Dendritic cell treated with granulocyte-macrophage colony-stimulating factor and Interleukin-4, amounts not matched to agents 40 ng/mL and 50 ng/mL, for 4 days (primary cell): ENCODE results near the gene ZIC5.
A peak's percentile ranks its signal among the peaks of the same experiment; 100 is the strongest.

Experiments used
- H3K27ac Mint-ChIP-seq: one replicate; pipeline ENCODE4 v1.8.0; 2022; ENCODE audit warnings: mild to moderate bottlenecking, mixed read lengths
- H3K27me3 Mint-ChIP-seq: one replicate; pipeline ENCODE4 v1.8.0; 2022; ENCODE audit warnings: mild to moderate bottlenecking, mixed read lengths
- H3K36me3 Mint-ChIP-seq: one replicate; pipeline ENCODE4 v1.8.0; 2022; ENCODE audit warnings: low read depth, mixed read lengths
- H3K4me1 Mint-ChIP-seq: one replicate; pipeline ENCODE4 v1.8.0; 2022; ENCODE audit warnings: low read depth, mixed read lengths
- H3K4me3 Mint-ChIP-seq: one replicate; pipeline ENCODE4 v1.8.0; 2022; ENCODE audit warnings: mild to moderate bottlenecking, moderate library complexity, mixed read lengths
- H3K9me3 Mint-ChIP-seq: one replicate; pipeline ENCODE4 v1.8.0; 2022; ENCODE audit warnings: mixed read lengths
- intact Hi-C: fragments of 100-400 bp; cut with micrococcal nuclease; formaldehyde crosslinking; loops from one replicate; pipeline ENCODE4 v1.15.0; 2022

The ZIC5 gene

DNA sequence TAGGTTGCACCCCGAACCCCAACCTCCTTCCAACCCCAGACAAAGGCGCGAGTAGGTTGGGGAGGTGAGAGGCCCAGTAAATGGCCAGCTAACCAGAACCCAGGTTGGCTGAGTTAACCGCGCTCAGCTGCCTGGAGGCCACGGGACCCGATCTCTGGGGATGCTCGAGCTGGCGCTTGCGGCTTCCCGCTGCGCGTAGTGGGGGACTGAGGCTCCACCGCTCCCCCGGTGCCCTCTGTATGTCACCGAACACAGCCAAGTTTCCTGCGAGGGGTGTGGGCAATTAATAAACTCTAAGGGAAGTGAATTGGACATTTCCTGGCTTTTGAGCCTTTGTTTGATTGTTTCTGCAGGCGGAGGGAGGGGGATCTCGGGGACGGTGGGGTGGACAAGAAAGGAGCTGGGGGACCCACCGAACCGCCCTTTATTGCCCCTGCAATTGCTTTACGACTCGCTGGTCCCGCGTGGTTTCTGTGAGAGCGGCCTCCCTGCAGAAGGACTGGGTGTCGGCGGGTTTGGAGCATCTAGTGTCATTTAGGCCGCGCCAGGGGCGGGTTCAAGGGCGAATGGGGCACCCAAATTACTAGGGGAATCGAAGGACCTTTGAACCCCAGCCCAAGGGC, 3.5 kb upstream of the ZIC5 start:
- Mint-ChIP-seq H3K4me1 (peaks cover 15% of the 10 kb centered on the region), H3K27ac (no peak overlapping the region), H3K36me3 (no peaks in the 10 kb centered on the region), H3K27me3 (peaks cover 92% of the 10 kb centered on the region), H3K9me3 (no peaks in the 10 kb centered on the region), H3K4me3 (no peak overlapping the region)
- intact Hi-C loops, result no loop called here

DNA sequence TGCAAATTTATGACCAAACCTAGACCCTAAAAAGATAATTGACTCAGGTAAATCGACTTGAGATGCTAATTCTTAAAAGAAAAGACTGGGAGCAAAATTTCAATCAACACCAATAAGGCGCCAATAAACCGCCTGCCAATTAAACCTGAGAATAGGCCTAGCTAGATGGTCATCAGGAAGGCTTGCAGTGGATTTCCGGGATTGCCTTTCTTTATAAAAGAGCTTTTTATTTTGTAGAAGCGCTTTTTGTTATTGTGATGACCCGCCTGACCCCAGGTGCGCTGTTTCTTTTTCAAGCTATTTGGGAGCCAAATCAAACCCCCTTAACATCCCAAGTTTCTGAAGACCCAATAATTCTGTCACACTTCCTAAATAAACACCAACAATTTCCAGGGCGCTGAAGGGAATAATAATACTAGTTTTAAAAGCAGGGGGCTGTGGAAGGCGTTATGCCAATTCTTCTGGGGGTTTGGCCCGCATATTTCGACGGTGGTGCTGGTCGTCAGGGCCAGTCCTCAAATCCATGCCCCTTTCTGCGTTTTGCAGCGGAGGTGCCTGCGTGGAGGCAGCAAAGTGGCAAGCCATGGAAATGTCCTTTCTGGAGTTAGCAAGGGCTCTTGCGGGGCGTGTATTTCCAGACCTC, 2.9 kb upstream of the ZIC5 start:
- intact Hi-C loops, result no loop called here
- Mint-ChIP-seq H3K27me3 (peaks cover 90% of the 10 kb centered on the region), H3K9me3 (no peaks in the 10 kb centered on the region), H3K4me3 (no peak overlapping the region), H3K36me3 (no peaks in the 10 kb centered on the region), H3K27ac (no peak overlapping the region), H3K4me1 (peaks cover 19% of the 10 kb centered on the region)

DNA sequence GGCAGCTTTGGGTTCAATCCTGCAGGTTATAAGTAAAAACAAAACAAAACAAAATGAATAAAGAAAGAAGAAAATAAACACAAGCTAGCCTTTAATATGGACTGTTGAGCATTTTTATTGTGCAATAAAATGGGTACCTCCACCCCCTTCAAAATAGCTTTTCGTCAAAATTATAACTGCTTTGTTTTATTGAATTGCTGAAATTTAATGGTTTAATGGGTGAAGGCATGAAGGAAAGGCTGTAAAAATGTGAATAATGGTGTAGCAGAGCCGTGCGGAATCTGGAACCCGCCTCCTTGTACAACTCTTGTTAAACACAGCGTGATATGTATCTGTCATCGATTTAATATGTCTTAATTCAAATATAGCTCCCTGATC, 2.2 kb upstream of the ZIC5 start:
- intact Hi-C loops, result no loop called here
- Mint-ChIP-seq H3K4me1 (peaks cover 22% of the 10 kb centered on the region), H3K27me3 (peaks cover 91% of the 10 kb centered on the region), H3K4me3 (no peak overlapping the region), H3K36me3 (no peaks in the 10 kb centered on the region), H3K27ac (no peak overlapping the region), H3K9me3 (no peaks in the 10 kb centered on the region)

DNA sequence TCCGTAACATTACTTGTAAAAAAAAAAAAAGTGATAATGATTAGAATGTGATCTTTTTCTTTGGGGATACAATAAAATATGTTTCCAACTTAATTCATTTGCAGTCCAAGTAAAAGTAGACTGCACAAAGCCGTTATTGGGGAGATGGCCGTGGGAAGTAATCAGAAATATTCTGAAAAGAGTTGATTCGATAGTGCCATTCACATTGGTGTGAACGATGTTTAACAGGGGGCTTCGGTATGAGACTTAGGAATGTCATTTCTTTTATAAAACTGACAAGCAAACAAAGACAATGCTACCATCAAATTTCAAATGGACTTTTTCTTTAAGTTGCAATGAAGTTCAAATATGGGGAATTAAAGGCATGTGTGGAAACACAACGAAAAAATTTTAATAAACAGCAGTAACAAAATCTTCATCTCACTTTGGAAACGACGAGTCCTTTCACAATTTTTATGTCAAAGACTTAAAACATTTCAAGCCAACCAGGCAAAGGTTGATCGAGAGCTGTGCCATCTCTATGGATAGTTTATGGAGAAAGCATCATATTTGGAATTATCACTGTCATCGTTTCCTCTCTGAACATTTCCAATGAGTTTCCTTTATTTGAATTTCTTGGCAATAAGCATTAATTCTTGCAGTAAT, 1.7 kb upstream of the ZIC5 start:
- Mint-ChIP-seq H3K27ac (no peak overlapping the region), H3K9me3 (no peaks in the 10 kb centered on the region), H3K4me3 (no peak overlapping the region), H3K27me3 (peaks cover 88% of the 10 kb centered on the region), H3K36me3 (no peaks in the 10 kb centered on the region), H3K4me1 (peaks cover 19% of the 10 kb centered on the region)
- intact Hi-C loops, result no loop called here

GRCh38 chr13:99972190-99972731, 694 bp upstream of the ZIC5 start:
- Mint-ChIP-seq H3K27me3 (peaks cover 86% of the 10 kb centered on the region), H3K36me3 (no peaks in the 10 kb centered on the region), H3K9me3 (no peaks in the 10 kb centered on the region), H3K27ac (no peak overlapping the region), H3K4me1 (peaks cover 21% of the 10 kb centered on the region), H3K4me3 (no peak overlapping the region)
- intact Hi-C loops, result no loop called here

- no peak overlapping the region for H3K27ac Mint-ChIP-seq
- peaks cover 83% of the 10 kb centered on the region for H3K27me3 Mint-ChIP-seq
- H3K4me1 Mint-ChIP-seq, result peaks cover 21% of the 10 kb centered on the region
- H3K36me3 Mint-ChIP-seq, result no peaks in the 10 kb centered on the region
- no peaks in the 10 kb centered on the region for H3K9me3 Mint-ChIP-seq
- no peak overlapping the region for H3K4me3 Mint-ChIP-seq
- intact Hi-C loops, result no loop called here
These were observed 654 bp downstream of the ZIC5 start for GRCh38 chr13:99970651-99971575.

- no peaks in the 10 kb centered on the region for H3K36me3 Mint-ChIP-seq
- intact Hi-C loops, result no loop called here
- H3K4me1 Mint-ChIP-seq, result peaks cover 21% of the 10 kb centered on the region
- H3K27ac Mint-ChIP-seq, result no peak overlapping the region
- peaks cover 82% of the 10 kb centered on the region for H3K27me3 Mint-ChIP-seq
- peak overlapping the region; percentile 62 for H3K4me3 Mint-ChIP-seq
- no peaks in the 10 kb centered on the region for H3K9me3 Mint-ChIP-seq
These were observed 1.5 kb downstream of the ZIC5 start for GRCh38 chr13:99969919-99970650.

DNA sequence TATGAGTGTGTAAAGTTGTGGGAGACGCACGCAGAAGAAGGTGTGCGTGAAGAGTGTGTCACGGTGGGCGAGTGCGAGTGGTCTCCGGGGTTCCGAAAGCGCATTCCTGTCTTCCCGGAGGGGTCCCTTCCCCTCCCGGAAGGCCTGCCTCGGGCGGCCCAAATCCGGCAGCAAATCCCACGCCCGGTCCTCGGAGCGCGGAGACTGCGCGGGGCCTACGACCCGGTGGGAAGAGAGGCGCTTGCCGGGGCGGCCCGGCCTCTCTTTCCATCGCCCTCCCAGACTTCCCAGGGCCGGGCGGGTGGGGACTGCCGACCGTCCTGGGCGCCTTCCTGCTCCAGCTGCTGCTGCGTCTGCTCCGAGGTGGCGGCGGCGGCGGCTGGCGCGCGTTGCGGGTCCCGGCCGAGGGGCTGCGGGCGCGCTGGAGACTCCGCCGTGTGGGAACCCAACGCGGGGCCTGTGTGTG, 2.1 kb downstream of the ZIC5 start:
- Mint-ChIP-seq H3K4me3 (peak overlapping the region; percentile 62), H3K9me3 (no peaks in the 10 kb centered on the region), H3K4me1 (peaks cover 21% of the 10 kb centered on the region), H3K27me3 (peaks cover 77% of the 10 kb centered on the region), H3K27ac (no peak overlapping the region), H3K36me3 (no peaks in the 10 kb centered on the region)
- intact Hi-C loops, result no loop called here

DNA sequence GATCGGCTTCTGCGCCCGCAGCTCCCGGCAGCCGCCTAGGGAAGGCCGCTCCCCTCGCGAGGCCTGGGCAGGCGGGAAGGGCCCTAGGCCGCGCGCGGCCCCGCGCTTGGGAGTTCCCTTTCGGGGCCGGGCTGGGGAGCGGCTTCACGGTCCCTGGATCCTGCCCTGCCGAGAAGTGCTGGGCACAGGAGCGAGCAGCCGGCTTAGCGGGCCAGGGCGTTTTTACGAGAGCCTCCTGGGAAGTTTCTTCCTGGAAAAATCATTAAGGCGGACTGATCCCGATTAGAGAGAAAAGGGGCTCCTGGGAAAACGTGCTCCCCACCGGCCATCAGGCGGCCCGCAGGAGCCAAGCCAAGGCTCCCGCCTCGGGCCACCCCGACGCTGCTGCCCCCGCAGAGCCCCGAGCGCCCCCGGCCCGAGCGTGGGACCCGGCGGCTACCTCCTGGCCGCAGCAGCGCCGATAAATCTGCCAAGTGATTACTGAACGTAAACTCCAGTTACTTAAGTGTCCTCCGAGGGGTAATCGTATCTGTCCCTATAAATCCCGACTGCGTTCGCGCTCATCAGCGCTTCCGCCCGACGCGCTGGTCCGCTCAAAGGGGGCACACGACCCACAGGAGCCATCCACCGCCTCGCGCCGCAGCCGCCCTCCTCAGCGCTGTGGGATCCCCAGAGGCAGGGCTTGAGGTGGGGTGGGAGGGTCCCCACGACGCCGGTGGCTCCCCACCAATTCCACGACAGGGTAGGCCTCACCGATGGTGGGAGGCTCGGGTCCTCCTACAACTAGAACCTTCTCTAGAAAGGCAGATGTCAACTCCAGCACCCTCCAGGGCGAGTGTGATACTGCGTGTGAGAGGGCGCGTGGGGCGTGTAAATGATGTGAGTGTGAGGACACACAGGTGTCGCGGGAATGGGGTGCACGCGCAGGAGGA, 2.8 kb downstream of the ZIC5 start:
- Mint-ChIP-seq H3K4me1 (peaks cover 21% of the 10 kb centered on the region), H3K4me3 (peak overlapping the region; percentile 5), H3K27me3 (peaks cover 74% of the 10 kb centered on the region), H3K27ac (no peak overlapping the region), H3K36me3 (no peaks in the 10 kb centered on the region), H3K9me3 (no peaks in the 10 kb centered on the region)
- intact Hi-C loops, result no loop called here

DNA sequence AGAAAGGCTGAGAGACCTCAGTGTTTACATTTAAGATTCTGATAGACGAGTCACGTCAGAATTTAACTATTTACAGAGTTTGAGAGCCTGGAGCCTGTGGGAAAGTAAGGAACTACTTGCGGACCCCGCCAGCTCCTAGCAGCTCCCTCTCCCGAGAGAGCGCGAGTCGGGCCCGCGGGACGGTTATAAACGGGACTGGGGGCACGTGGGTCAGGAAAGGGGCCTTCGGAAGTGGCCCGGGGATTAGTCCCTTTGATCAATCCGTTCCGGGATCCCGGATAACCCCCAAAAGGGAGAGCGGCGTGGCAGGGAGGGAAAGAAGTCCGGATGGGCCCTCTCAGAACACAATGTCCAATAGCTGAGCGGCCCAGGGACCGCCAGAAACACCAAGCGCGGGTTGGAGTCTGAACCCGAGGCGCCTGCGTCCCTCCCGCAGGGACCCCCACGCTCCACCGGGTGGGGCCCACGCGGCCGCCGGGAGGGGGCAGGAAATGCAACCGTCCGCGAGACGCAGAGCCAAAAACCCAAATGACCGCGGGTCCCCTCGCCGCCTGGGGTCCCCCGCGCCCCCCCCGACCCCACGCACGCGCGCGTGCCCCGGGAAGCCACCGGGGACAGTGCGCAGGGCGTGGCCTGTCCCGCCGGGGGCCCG, 3.6 kb downstream of the ZIC5 start:
- H3K27me3 Mint-ChIP-seq, result peaks cover 68% of the 10 kb centered on the region
- intact Hi-C loops, result no loop called here
- H3K4me1 Mint-ChIP-seq, result peaks cover 21% of the 10 kb centered on the region
- H3K9me3 Mint-ChIP-seq, result no peaks in the 10 kb centered on the region
- no peak overlapping the region for H3K4me3 Mint-ChIP-seq
- H3K36me3 Mint-ChIP-seq, result no peaks in the 10 kb centered on the region
- H3K27ac Mint-ChIP-seq, result no peak overlapping the region

DNA sequence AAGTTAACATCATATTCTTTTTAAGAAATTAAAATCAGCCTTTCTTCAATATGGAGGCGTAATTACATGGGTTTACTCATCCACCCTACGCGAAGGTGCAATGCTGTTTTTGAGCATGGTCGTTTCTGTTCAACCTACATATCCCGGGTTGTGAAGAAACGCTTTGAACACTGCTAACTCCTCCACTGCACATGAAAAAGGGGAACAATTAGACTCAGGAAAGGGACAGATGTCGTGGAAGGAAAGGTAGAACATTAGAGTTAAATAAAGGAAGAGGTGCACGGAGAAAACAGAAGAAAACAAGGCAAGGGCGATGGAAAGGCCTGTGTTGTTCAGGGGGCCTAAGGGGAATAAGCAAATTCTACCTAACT, 4.1 kb downstream of the ZIC5 start:
- intact Hi-C loops, result no loop called here

More for the DNA sequence above, 4.1 kb downstream of the ZIC5 start:
- H3K9me3 Mint-ChIP-seq, result no peaks in the 10 kb centered on the region
- peaks cover 21% of the 10 kb centered on the region for H3K4me1 Mint-ChIP-seq
- H3K27ac Mint-ChIP-seq, result no peak overlapping the region
- no peaks in the 10 kb centered on the region for H3K36me3 Mint-ChIP-seq
- H3K4me3 Mint-ChIP-seq, result no peak overlapping the region
- peaks cover 66% of the 10 kb centered on the region for H3K27me3 Mint-ChIP-seq
